ENCODE measurements around the gene ACAA1. TPM values are rescaled to one million over a fixed set of nuclear protein-coding genes. Genes with fewer than 3 reads are reported as not detected.
A peak's percentile ranks its signal among the peaks of the same experiment; 100 is the strongest.

Gene ACAA1
- polyA plus RNA-seq, 1 of the 3 experiments (the other 2 are of a cell fraction): 86.4 TPM

- H3K79me2 ChIP-seq (ENCODE audit: insufficient read depth): peaks cover 55% of the 10 kb centered on the region
- DNase-seq: no peak
- TF ChIP-seq EP300 (IDR thresholded peaks at IDR 0.05; ENCODE audit: borderline replicate concordance in 1 of 2, low read depth in 1 of 2, low read length in 1 of 2) (peak in 1 of 2 experiments; percentile 51; a peak in 1 of 4 replicates), TCF12 (IDR thresholded peaks at IDR 0.05) (no peak), MXI1 (IDR thresholded peaks at IDR 0.05; ENCODE audit: low read depth, low read length) (peak; percentile 62; the same call in 1 of the 2 replicates)
Observed at GRCh38 chr3:38165722-38166387, 28.9 kb upstream of the ACAA1 start.

GRCh38 chr3:38164952-38165721, 28.2 kb upstream of the ACAA1 start, which contains the start of gene OXSR1:
TSS of gene OXSR1 (plus strand) at chr3:38165537. CDS start at chr3:38165877, 340 bp downstream.
- Histone ChIP-seq H4K20me1 (ENCODE audit: insufficient read depth) (peaks cover 7% of the 10 kb centered on the region; the same call in 1 of the 2 replicates), H3K4me3 (ENCODE audit: low read depth in 2 of 2, low read length in 1 of 2) (peak within 1 kb of the TSS; percentile 63 to 89), H3K9ac (peak within 1 kb of the TSS; percentile 81), H3F3A (replicated peaks; ENCODE audit: insufficient read depth) (peaks cover 41% of the 10 kb centered on the region), H3K36me3 (replicated peaks in 1 of 2; ENCODE audit: control insufficient read depth in 1 of 2, insufficient read depth in 2 of 2, low read length in 1 of 2) (no peaks in the 10 kb centered on the region), H3K79me2 (ENCODE audit: insufficient read depth) (peaks cover 48% of the 10 kb centered on the region), H3K9me2 (no peaks in the 10 kb centered on the region), H3K9me3 (no peaks in the 10 kb centered on the region), H3K27me3 (ENCODE audit: insufficient read depth) (no peaks in the 10 kb centered on the region), H3K4me2 (peak within 1 kb of the TSS; percentile 86), H3K27ac (ENCODE audit: low read depth in 2 of 2, low read length in 1 of 2) (peak within 1 kb of the TSS; percentile 97 to 98), H2AFZ (ENCODE audit: low read depth) (peak within 1 kb of the TSS; percentile 84), H3K4me1 (ENCODE audit: control insufficient read depth in 1 of 2, insufficient read depth in 2 of 2, low read depth in 1 of 2, low read length in 1 of 2) (peaks cover 0 to 13% of the 10 kb centered on the region in 2 experiments; a peak in 2 of 4 replicates)
- POLR2A ChIA-PET: interaction anchor here (0.6 to 3.2 kb wide), 7 partner anchors 14 to 232 kb away, joined by 3 to 25 read pairs (median 3); partner anchors contain the start of genes ACAA1, MYD88 and XYLB
- peak; percentile 96 for DNase-seq
- under 1% methylated on average over 52 of the region's 57 CpGs for WGBS (ENCODE audit: low lambda C conversion rate)
- CTCF ChIA-PET: interaction anchor here (0.6 to 2.0 kb wide), 9 partner anchors 28 to 288 kb away, joined by 3 to 9 read pairs (median 4); partner anchors contain the start of genes ACAA1 and XYLB
- TF ChIP-seq ELF1 (IDR thresholded peaks at IDR 0.05): no peak
- TF ChIP-seq MEF2A (IDR thresholded peaks at IDR 0.05; ENCODE audit: borderline replicate concordance, low read depth): no peak
- TF ChIP-seq MAX (IDR thresholded peaks at IDR 0.05; ENCODE audit: low read depth): peak; percentile 85
- no peak; the same call in 1 of the 2 replicates for TF ChIP-seq SMC3 (IDR thresholded peaks at IDR 0.05; ENCODE audit: low read depth, low read length)
- no peak for TF ChIP-seq RXRA (IDR thresholded peaks at IDR 0.05; ENCODE audit: borderline replicate concordance, low read depth)
- TF ChIP-seq SIN3A (IDR thresholded peaks at IDR 0.05; ENCODE audit: borderline replicate concordance, low read depth, low read length): 0 out of 2 replicates have a peak, but pooled peaks have one; percentile 45
- TF ChIP-seq MXI1 (IDR thresholded peaks at IDR 0.05; ENCODE audit: low read depth, low read length): peak; percentile 63; the same call in 1 of the 2 replicates
- peak; percentile 99 for TF ChIP-seq YY1 (IDR thresholded peaks at IDR 0.05; ENCODE audit: low read depth)
- no peak for TF ChIP-seq EZH2phosphoT487 (IDR thresholded peaks at IDR 0.05; ENCODE audit: borderline replicate concordance, low read depth)
- TF ChIP-seq, protein P1, sequence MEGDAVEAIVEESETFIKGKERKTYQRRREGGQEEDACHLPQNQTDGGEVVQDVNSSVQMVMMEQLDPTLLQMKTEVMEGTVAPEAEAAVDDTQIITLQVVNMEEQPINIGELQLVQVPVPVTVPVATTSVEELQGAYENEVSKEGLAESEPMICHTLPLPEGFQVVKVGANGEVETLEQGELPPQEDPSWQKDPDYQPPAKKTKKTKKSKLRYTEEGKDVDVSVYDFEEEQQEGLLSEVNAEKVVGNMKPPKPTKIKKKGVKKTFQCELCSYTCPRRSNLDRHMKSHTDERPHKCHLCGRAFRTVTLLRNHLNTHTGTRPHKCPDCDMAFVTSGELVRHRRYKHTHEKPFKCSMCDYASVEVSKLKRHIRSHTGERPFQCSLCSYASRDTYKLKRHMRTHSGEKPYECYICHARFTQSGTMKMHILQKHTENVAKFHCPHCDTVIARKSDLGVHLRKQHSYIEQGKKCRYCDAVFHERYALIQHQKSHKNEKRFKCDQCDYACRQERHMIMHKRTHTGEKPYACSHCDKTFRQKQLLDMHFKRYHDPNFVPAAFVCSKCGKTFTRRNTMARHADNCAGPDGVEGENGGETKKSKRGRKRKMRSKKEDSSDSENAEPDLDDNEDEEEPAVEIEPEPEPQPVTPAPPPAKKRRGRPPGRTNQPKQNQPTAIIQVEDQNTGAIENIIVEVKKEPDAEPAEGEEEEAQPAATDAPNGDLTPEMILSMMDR (IDR thresholded peaks at IDR 0.05): no peak
- TF ChIP-seq JUND (IDR thresholded peaks at IDR 0.05): no peak
- no peak for TF ChIP-seq TEAD4 (IDR thresholded peaks at IDR 0.05; ENCODE audit: borderline replicate concordance, insufficient read depth)
- TF ChIP-seq CHD2 (IDR thresholded peaks at IDR 0.05; ENCODE audit: low read length, partially characterized antibody): peak; percentile 33
- peak; percentile 72 for TF ChIP-seq POLR2AphosphoS5 (IDR thresholded peaks at IDR 0.05; ENCODE audit: low read depth, low read length)
- TF ChIP-seq, protein P2, sequence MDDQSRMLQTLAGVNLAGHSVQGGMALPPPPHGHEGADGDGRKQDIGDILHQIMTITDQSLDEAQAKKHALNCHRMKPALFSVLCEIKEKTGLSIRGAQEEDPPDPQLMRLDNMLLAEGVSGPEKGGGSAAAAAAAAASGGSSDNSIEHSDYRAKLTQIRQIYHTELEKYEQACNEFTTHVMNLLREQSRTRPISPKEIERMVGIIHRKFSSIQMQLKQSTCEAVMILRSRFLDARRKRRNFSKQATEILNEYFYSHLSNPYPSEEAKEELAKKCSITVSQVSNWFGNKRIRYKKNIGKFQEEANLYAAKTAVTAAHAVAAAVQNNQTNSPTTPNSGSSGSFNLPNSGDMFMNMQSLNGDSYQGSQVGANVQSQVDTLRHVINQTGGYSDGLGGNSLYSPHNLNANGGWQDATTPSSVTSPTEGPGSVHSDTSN (IDR thresholded peaks at IDR 0.05): peak; percentile 99
- no peak for TF ChIP-seq RAD21 (IDR thresholded peaks at IDR 0.05; ENCODE audit: low read length)
- no peak for TF ChIP-seq FOXM1 (IDR thresholded peaks at IDR 0.05; ENCODE audit: low read depth)
- TF ChIP-seq TAF1 (IDR thresholded peaks at IDR 0.05; ENCODE audit: borderline replicate concordance, low read depth, low read length): peak; percentile 50
- no peak; the same call in 1 of the 2 replicates for TF ChIP-seq NFIC (IDR thresholded peaks at IDR 0.05; ENCODE audit: borderline replicate concordance)
- TF ChIP-seq GATA2 (CRISPR knock-in tag; IDR thresholded peaks at IDR 0.05): no peak

More at GRCh38 chr3:38165722-38166387, 28.9 kb upstream of the ACAA1 start:
- peak overlapping the region; percentile 63 to 89 for H3K4me3 ChIP-seq (ENCODE audit: low read depth in 2 of 2, low read length in 1 of 2)
- H3K27ac ChIP-seq (ENCODE audit: low read depth in 2 of 2, low read length in 1 of 2): peak overlapping the region; percentile 97 to 98
- H2AFZ ChIP-seq (ENCODE audit: low read depth): peak overlapping the region; percentile 17; the same call in 1 of the 2 replicates
- ChIA-PET CTCF (interaction anchor here (0.7 to 2.0 kb wide), 3 partner anchors 29 to 181 kb away, joined by 3 to 9 read pairs (median 7); partner anchors contain the start of genes ACAA1 and XYLB), POLR2A (interaction anchor here (0.6 to 3.2 kb wide), 6 partner anchors 25 to 231 kb away, joined by 3 to 25 read pairs (median 4); partner anchors contain the start of genes ACAA1, MYD88 and XYLB)
- peaks cover 8% of the 10 kb centered on the region for H4K20me1 ChIP-seq (ENCODE audit: insufficient read depth)
- peak overlapping the region; percentile 81 for H3K9ac ChIP-seq
- H3K4me1 ChIP-seq (ENCODE audit: control insufficient read depth in 1 of 2, insufficient read depth in 2 of 2, low read depth in 1 of 2, low read length in 1 of 2): peaks cover 0 to 13% of the 10 kb centered on the region in 2 experiments; a peak in 2 of 4 replicates
- H3K9me2 ChIP-seq: no peaks in the 10 kb centered on the region
- H3K36me3 ChIP-seq (replicated peaks in 1 of 2; ENCODE audit: control insufficient read depth in 1 of 2, insufficient read depth in 2 of 2, low read length in 1 of 2): no peaks in the 10 kb centered on the region
- peaks cover 42% of the 10 kb centered on the region for H3F3A ChIP-seq (replicated peaks; ENCODE audit: insufficient read depth)
- no peaks in the 10 kb centered on the region for H3K9me3 ChIP-seq
- peak overlapping the region; percentile 86 for H3K4me2 ChIP-seq
- H3K27me3 ChIP-seq (ENCODE audit: insufficient read depth): no peaks in the 10 kb centered on the region
- 4% methylated on average over 11 of the region's 62 CpGs for WGBS (ENCODE audit: low lambda C conversion rate)
